IMR-90 (cell line): Measurements from ENCODE around the gene TNFRSF18.

Experiments
- BHLHE40 ChIP-seq: fragments of 150-350 bp; IDR thresholded peaks from 2 replicates; pipeline ENCODE4 v1.6.1; 2016; ENCODE audit warnings: mild to moderate bottlenecking, low read depth, low read length
- CEBPB ChIP-seq: IDR thresholded peaks from 2 replicates; pipeline ENCODE4 v1.6.1; 2012; ENCODE audit warnings: low read depth, low read length, improper control_type of control experiment
- CHD1 ChIP-seq: IDR thresholded peaks from 2 replicates; pipeline ENCODE4 v1.6.1; 2012; ENCODE audit warnings: low read depth, low read length, improper control_type of control experiment
- CTCF ChIP-seq: conservative IDR thresholded peaks from 2 replicates; pipeline ENCODE4 v1.5.1; 2012; ENCODE audit warnings: mild to moderate bottlenecking, low read depth, low read length, improper control_type of control experiment
- ELK1 ChIP-seq: fragments of 150-350 bp; IDR thresholded peaks from 2 replicates; pipeline ENCODE4 v1.6.1; 2016; ENCODE audit warnings: low read depth, mild to moderate bottlenecking, low read length, moderate library complexity, borderline replicate concordance
- FOS ChIP-seq: fragments of 150-350 bp; IDR thresholded peaks from 2 replicates; pipeline ENCODE4 v1.6.1; 2016; ENCODE audit warnings: low read depth, low read length
- NFE2L2 ChIP-seq: fragments of 150-350 bp; IDR thresholded peaks from 2 replicates; pipeline ENCODE4 v1.6.1; 2016; ENCODE audit warnings: low read depth, mild to moderate bottlenecking, low read length
- POLR2A ChIP-seq: IDR thresholded peaks from 2 replicates; pipeline ENCODE4 v1.6.1; 2012; ENCODE audit warnings: mild to moderate bottlenecking, low read depth, low read length
- RAD21 ChIP-seq: IDR thresholded peaks from 2 replicates; pipeline ENCODE4 v1.6.1; 2012; ENCODE audit warnings: low read length, improper control_type of control experiment
- SMC3 ChIP-seq: fragments of 150-350 bp; IDR thresholded peaks from 2 replicates; pipeline ENCODE4 v1.6.1; 2016; ENCODE audit warnings: low read depth, mild to moderate bottlenecking, antibody characterized with exemption, low read length, moderate library complexity
- USF2 ChIP-seq: fragments of 150-350 bp; IDR thresholded peaks from 2 replicates; pipeline ENCODE4 v1.6.1; 2017; ENCODE audit warnings: mild to moderate bottlenecking, antibody characterized with exemption, low read length, low read depth

GRCh38 chr1:1164361-1164700 is 42.1 kb downstream of the TNFRSF18 start:
- TF ChIP-seq ELK1 = no peak
- no peak for TF ChIP-seq CTCF
- no peak for TF ChIP-seq CEBPB
- TF ChIP-seq USF2 = no peak
- TF ChIP-seq POLR2A = no peak
- no peak for TF ChIP-seq FOS
- no peak for TF ChIP-seq CHD1
- TF ChIP-seq SMC3 = no peak
- TF ChIP-seq RAD21 = no peak
- no peak for TF ChIP-seq BHLHE40
- TF ChIP-seq NFE2L2 = no peak
